KOPT-K1 (cell line): ENCODE results near the gene TMC1.

Source experiments
- H3K27ac ChIP-seq: fragments of 200-600 bp; sonication (generic); 2 replicates; pipeline ENCODE4 v1.5.1; 2016; ENCODE audit warnings: antibody characterized with exemption, mild to moderate bottlenecking, low read depth, low read length; ENCODE audit not compliant: poor library complexity, severe bottlenecking
- H3K36me3 ChIP-seq: fragments of 200-600 bp; sonication (generic); 2 replicates; pipeline ENCODE4 v1.5.1; 2017; ENCODE audit warnings: antibody characterized with exemption, mild to moderate bottlenecking, low read length, moderate library complexity; ENCODE audit not compliant: insufficient read depth
- H3K9me3 ChIP-seq: fragments of 200-600 bp; sonication (generic); 2 replicates; pipeline ENCODE4 v1.5.1; 2017; ENCODE audit warnings: antibody characterized with exemption, low read length, mild to moderate bottlenecking; ENCODE audit not compliant: insufficient read depth, poor library complexity, severe bottlenecking

TMC1 gene

DNA sequence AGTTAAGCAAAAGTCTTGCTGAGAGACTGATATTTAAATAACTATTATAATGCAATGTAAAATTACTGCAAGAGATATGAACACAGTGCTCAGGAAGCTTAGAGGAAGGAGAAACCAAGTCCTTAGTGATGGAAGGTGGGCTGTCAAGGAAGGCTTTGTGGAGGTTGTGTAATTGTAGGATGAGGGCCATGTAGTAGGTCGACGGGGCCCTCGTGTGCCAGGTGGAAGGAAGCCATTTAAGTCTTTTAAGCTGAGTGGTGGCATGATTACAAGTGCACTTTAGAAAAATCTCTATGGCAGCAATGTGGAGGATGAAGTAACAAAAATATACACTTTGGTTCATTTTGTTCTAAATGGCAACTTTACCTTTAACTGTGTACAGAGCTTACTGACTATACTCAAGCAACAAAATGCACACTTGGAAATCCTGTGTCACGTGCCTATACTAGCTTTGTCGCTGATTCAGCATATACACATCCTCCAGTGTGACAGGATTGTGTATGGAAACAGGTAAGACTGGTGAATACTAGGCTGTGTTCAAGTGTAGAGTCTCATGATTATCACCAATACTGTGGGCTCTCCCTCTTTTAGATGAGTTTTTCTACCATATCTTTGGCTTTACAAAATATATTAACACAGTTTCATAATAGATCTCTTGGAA, 78.6 kb downstream of the TMC1 start:
- H3K36me3 ChIP-seq = no peaks in the 10 kb centered on the region
- H3K27ac ChIP-seq = no peak overlapping the region
- no peaks in the 10 kb centered on the region for H3K9me3 ChIP-seq

GRCh38 chr9:72600671-72601070, 79.3 kb downstream of the TMC1 start:
- Histone ChIP-seq H3K27ac (no peak overlapping the region), H3K9me3 (no peaks in the 10 kb centered on the region), H3K36me3 (no peaks in the 10 kb centered on the region)

DNA sequence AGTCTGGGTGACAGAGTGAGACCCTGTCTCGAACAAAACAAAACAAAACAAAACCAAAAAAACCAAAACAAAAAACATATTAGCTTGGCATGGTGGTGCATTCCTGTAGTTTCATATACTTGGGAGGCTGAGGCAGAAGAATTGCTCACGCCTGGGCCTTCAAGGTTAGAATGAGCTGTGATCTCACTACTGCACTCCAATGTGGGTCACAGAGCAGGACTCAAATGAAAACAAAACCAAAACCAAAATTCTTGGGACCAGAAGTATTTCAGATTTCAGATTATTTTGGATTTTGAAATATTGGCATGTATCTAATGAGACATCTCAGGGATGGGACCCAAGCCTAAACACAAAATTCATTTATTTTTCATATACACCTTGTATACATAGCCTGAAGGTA, 80.2 kb downstream of the TMC1 start:
- Histone ChIP-seq H3K9me3 (no peaks in the 10 kb centered on the region), H3K36me3 (no peaks in the 10 kb centered on the region), H3K27ac (no peak overlapping the region)

- Histone ChIP-seq H3K36me3 (no peaks in the 10 kb centered on the region), H3K27ac (no peak overlapping the region), H3K9me3 (no peaks in the 10 kb centered on the region)
Observed at GRCh38 chr9:72612449-72612848, 91.0 kb downstream of the TMC1 start.

- H3K36me3 ChIP-seq = no peaks in the 10 kb centered on the region
- no peak overlapping the region for H3K27ac ChIP-seq
- no peaks in the 10 kb centered on the region for H3K9me3 ChIP-seq
Observed at GRCh38 chr9:72614067-72614466, 92.7 kb downstream of the TMC1 start.

DNA sequence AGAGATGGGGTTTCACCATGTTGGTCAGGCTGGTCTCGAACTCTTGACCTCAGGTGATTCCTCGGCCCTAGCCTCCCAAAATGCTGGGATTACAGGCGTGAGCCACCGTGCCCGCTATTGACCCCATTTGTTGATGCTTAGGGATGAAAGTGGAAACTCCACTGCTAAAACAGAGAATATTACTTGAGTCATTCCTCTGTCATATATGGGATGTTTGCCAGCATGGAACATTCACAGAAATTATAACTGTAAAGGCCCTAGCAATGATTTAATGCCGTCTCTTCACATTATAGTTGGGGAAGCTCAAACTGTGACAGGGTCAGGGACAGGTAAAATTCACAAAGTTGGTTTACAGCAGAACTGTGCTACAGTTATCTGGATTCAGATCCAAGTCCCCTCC, 94.5 kb downstream of the TMC1 start:
- no peak overlapping the region for H3K27ac ChIP-seq
- no peaks in the 10 kb centered on the region for H3K36me3 ChIP-seq
- H3K9me3 ChIP-seq = no peaks in the 10 kb centered on the region

GRCh38 chr9:72618811-72619210, 97.4 kb downstream of the TMC1 start:
- H3K9me3 ChIP-seq = no peaks in the 10 kb centered on the region
- H3K27ac ChIP-seq = no peak overlapping the region

DNA sequence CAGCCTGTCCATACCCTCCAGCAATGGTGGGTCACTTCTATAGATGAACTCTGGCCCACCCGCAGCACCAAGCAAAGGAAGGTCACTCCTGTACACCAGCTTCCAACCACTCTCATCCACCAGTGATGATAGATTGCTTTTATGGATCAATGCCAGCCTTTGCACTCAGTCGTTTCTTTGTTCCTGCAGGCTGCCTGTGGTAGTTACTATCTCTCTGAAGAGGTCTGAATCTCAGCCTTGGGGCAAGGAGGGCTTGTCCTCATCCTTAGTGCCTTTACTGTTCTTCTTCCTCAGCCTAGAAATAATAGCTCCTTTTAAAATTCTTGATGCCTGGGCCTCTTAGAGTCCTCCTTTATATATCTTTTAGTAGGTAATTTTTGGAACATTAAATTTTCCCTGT, 100.8 kb downstream of the TMC1 start:
- Histone ChIP-seq H3K27ac (no peak overlapping the region), H3K36me3 (no peaks in the 10 kb centered on the region), H3K9me3 (no peaks in the 10 kb centered on the region)

More at GRCh38 chr9:72618811-72619210, 97.4 kb downstream of the TMC1 start:
- no peaks in the 10 kb centered on the region for H3K36me3 ChIP-seq

DNA sequence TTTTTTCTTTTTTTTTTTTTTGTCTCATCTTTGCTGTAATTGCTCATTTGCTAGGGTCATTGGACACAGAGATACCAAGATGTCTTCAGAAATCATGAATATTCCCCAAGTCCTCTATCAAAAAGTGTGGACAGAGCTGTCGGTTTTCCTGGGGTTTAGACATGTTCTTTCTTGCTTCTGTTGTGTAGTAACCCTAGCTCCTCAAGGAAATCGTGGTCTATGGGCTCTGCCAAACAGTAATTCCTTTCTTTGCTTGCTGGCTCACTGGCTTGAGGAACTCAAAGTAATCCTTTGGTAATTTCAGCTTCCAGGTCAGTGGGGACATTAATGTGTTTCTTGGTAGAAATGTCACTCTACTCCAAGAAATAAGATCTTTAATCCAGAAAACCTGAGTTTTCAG, 101.7 kb downstream of the TMC1 start:
- Histone ChIP-seq H3K36me3 (no peaks in the 10 kb centered on the region), H3K9me3 (no peaks in the 10 kb centered on the region), H3K27ac (no peak overlapping the region)

DNA sequence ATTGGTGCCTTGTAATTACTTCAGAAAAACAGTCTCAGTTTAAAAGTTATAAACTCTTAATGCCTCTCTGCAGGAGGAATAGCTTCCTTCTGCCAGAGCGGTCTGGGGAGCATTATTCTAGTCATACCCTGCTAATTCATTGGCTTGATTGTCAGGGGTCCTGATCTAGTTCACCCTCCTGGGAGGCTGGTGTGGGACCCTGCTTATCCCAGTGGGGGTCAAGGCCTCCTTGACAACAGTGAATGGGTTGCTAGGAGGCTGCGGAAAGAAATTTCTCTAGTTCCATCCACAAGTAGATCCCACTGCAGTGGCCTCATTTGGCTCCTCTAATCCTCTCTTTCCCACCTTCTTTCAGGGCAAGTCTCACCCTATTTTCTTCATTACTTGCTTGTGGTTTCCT, 105.7 kb downstream of the TMC1 start:
- H3K36me3 ChIP-seq = no peaks in the 10 kb centered on the region
- H3K27ac ChIP-seq = no peak overlapping the region
- no peaks in the 10 kb centered on the region for H3K9me3 ChIP-seq

- Histone ChIP-seq H3K36me3 (no peaks in the 10 kb centered on the region), H3K9me3 (no peaks in the 10 kb centered on the region), H3K27ac (no peak overlapping the region)
Observed at GRCh38 chr9:72627956-72628540, 106.6 kb downstream of the TMC1 start.

DNA sequence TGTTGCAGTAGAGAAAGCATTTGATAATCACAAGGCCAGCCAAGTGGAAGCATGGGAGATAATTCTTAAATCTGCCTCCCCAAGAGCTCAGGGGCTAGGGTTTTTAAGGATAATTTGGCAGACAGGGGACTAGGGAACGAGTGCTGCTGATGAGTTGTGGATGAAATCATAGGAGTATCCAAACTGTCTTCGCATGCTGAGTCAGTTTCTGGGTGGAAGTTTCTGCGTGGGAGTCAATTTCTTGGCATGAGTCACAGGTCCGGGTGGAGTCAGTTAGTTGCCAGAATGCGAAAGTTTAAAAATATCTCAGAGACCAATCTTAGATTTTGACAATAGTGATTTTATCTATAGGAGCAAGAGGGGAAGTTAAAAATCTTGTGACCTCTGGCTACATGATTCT, 112.6 kb downstream of the TMC1 start:
- H3K9me3 ChIP-seq = no peaks in the 10 kb centered on the region
- no peaks in the 10 kb centered on the region for H3K36me3 ChIP-seq
- H3K27ac ChIP-seq = no peak overlapping the region

DNA sequence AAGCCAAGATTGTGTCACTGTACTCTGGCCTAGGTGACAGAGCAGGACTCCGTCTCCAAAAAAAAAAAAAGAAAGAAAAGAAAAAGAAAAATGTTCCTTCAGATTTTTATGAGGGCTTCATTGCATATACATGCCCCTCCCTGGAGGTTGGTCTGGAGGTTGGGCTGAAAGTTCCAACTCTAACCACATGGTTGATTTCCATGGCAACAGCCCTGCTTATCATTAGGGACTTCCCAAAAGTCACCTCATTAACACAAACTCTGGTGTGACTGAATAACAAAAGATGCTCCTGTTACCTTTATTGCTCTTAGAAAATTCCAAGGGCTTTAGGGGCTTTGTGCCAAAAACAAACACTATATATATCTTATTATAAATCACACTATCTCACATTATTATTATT, 113.8 kb downstream of the TMC1 start:
- Histone ChIP-seq H3K36me3 (no peaks in the 10 kb centered on the region), H3K9me3 (no peaks in the 10 kb centered on the region), H3K27ac (no peak overlapping the region)

DNA sequence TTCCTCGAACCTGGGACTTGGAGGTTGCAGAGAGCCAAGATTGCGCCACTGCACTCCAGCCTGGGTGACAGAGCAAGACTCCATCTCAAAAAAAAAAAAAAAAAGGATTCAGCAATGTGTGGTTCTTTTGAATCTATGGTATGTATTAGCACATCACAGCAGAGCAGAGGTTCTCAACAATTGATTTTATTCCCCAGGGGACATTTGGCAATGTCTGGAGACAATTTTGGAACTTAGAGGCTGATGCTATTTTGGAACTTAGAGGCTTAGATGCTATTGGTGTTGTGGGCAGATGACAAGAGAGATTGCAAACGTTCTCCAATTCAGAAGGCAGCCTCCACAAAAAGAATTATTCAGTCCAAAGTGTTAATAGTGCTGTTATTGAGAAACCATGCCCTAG, 115.2 kb downstream of the TMC1 start:
- H3K36me3 ChIP-seq = no peaks in the 10 kb centered on the region
- H3K9me3 ChIP-seq = no peaks in the 10 kb centered on the region
- H3K27ac ChIP-seq = no peak overlapping the region

DNA sequence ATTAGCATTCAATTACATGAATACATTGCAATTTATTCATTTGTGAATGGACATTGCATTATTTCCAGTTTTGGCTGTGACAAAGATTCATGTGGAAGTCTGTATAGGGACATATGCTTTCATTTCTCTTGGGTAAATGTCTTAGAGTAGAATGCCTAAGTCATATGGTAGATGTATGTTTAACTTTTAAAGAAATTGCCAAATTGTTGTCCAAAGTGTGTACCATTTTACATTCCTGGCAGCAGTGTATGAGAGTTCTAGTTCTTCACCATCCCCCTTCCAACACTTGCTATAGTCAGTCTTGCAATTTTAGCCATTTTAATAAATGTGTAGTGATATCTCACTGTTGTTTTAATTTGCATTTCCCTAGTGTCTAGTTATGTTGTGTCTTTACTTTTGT, 122.2 kb downstream of the TMC1 start:
- H3K27ac ChIP-seq = no peak overlapping the region
- H3K36me3 ChIP-seq = no peaks in the 10 kb centered on the region
- no peaks in the 10 kb centered on the region for H3K9me3 ChIP-seq

GRCh38 chr9:72646061-72646460, 124.7 kb downstream of the TMC1 start:
- no peaks in the 10 kb centered on the region for H3K36me3 ChIP-seq
- H3K9me3 ChIP-seq = no peaks in the 10 kb centered on the region
- H3K27ac ChIP-seq = no peak overlapping the region
